Testis (tissue), 3 donors: ENCODE measurements around the gene SYT12. TPM values are rescaled to one million over a fixed set of nuclear protein-coding genes. Genes with fewer than 3 reads are reported as not detected.

Experiments
- DNase-seq: peaks from one replicate; pipeline ENCODE4 v3.0.0-alpha.2; 2019
- H3K27ac ChIP-seq, 2 donors: fragments of 200-600 bp; sonication (generic); one replicate each; pipeline ENCODE4 v1.5.1; 2019
- H3K27me3 ChIP-seq: fragments of 200-600 bp; sonication (generic); one replicate; pipeline ENCODE4 v1.5.1; 2019
- H3K36me3 ChIP-seq: fragments of 200-600 bp; sonication (generic); one replicate; pipeline ENCODE4 v1.5.1; 2017; ENCODE audit warnings: low read depth; ENCODE audit errors: missing control alignments
- H3K4me1 ChIP-seq: fragments of 200-600 bp; sonication (generic); one replicate; pipeline ENCODE4 v1.5.1; 2019
- H3K4me3 ChIP-seq, 2 donors: fragments of 200-600 bp; sonication (generic); one replicate each; pipeline ENCODE4 v1.5.1; 2017 to 2019
- H3K9me3 ChIP-seq: fragments of 200-600 bp; sonication (generic); one replicate; pipeline ENCODE4 v1.5.1; 2017
- POLR2A ChIP-seq: fragments of 450-650 bp; IDR thresholded peaks from one replicate; pipeline ENCODE4 v1.6.1; 2017; ENCODE audit warnings: antibody characterized with exemption, mild to moderate bottlenecking, moderate library complexity
- WGBS, 2 donors: methylation state at CpG; one replicate each; pipeline ENCODE4 v1.1.5; 2018; 5-methylcytosine and 5-hydroxymethylcytosine counted together
- intact Hi-C: fragments of 100-400 bp; cut with DNase I; formaldehyde crosslinking; loops from one replicate; pipeline ENCODE4 v1.15.1; 2023; ENCODE audit warnings: low total_unique reads
- polyA plus RNA-seq: library from polyadenylated mRNA; stranded (reverse); fragments of 350-450 nt; fragmentation: Illumina TruSeq; extraction: RNeasy Lipid Tissue Mini Kit (QIAGEN cat#74804); gene quantifications from one replicate; pipeline ENCODE4 v1.2.3, GENCODE V29; 2014; ENCODE audit warnings: low read depth, low replicate concordance; ENCODE audit not compliant: insufficient read depth
- total RNA-seq, 2 donors: library from RNA; depleted of rRNA; stranded (reverse); fragments of >200 nt; gene quantifications; one replicate each; pipeline ENCODE4 v1.2.3, GENCODE V29; 2016
- TF ChIP-seq, protein P1 (sequence below), 3 experiments: fragments of 450-650 bp in 2 of 3; fragments of 200-600 bp in 1 of 3; sonication (generic) in 1 of 3; IDR thresholded peaks; one replicate each; pipeline ENCODE4 v1.5.1; 2016 to 2019; ENCODE audit warnings: antibody characterized with exemption in 3 of 3, mild to moderate bottlenecking in 2 of 3, moderate library complexity in 1 of 3

SYT12 gene
- total and polyA plus RNA-seq, 3 donors from 2014 or later = 3.4 to 4.2 (median 3.7) TPM

DNA sequence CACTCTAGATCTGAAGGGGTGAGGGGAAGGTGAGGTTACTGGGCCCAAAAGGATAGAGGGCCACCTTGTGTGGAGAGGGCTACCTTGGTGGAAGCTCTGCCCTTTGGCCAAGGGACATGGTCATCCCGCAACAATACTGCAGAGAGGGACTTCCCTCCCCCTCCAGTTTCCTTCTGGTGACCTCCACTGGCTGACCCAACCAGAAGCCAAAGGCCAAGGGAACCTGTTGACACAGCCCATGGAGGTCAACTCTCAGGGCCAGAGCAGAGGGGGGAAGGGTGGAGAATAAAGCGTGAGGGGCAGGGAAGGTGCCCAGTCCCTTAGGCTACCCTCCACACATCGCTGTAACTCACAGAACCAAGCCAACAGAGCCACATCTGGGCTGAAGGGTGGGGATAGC lies 18.7 kb downstream of the SYT12 start:
- Histone ChIP-seq H3K4me3 (no peak overlapping the region), H3K27ac (no peak overlapping the region), H3K27me3 (no peaks in the 10 kb centered on the region), H3K36me3 (no peaks in the 10 kb centered on the region), H3K9me3 (no peaks in the 10 kb centered on the region), H3K4me1 (no peaks in the 10 kb centered on the region)
- DNase-seq = no peak
- WGBS, 2 donors = 72 to 81% methylated on average over 3 of the region's 3 CpGs
- intact Hi-C loops = no loop called here
- no peak for TF ChIP-seq POLR2A
- TF ChIP-seq, protein P1, sequence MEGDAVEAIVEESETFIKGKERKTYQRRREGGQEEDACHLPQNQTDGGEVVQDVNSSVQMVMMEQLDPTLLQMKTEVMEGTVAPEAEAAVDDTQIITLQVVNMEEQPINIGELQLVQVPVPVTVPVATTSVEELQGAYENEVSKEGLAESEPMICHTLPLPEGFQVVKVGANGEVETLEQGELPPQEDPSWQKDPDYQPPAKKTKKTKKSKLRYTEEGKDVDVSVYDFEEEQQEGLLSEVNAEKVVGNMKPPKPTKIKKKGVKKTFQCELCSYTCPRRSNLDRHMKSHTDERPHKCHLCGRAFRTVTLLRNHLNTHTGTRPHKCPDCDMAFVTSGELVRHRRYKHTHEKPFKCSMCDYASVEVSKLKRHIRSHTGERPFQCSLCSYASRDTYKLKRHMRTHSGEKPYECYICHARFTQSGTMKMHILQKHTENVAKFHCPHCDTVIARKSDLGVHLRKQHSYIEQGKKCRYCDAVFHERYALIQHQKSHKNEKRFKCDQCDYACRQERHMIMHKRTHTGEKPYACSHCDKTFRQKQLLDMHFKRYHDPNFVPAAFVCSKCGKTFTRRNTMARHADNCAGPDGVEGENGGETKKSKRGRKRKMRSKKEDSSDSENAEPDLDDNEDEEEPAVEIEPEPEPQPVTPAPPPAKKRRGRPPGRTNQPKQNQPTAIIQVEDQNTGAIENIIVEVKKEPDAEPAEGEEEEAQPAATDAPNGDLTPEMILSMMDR (IDR thresholded peaks at IDR 0.05) = no peak

DNA sequence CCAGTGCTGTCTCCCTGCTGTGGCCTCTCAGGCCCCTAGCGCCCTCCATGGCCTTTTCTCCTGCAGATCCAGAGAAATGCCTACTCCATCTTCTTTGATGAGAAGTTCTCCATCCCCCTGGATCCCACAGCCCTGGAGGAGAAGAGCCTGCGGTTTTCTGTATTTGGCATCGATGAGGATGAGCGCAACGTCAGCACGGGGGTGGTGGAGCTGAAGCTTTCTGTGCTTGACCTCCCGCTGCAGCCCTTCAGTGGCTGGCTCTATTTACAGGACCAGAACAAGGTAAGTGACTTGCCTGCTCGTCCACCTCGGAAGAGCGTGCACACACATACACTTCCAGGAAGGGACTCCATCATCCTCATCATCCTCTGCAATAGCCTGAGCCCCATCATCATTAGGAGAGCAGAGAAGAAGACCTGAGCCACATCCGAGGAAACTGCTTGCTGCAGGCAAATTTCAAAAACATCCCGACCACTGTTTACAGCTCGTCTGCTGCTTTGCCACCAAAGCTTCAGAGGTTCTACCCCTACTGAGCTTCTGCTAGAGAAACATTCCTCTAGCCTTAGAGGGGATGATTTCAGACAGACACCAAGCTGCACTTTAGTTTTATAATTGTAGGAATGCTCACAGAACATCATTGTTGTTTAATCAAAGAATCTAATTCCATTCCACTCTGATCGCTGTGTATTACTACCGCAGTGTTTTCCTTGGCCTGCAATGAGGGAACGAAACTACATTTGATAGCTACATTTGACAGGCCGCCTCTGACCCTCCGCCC lies 20.8 kb downstream of the SYT12 start:
- TF ChIP-seq, protein P1 (IDR thresholded peaks at IDR 0.05) = no peak
- no peak for TF ChIP-seq POLR2A

DNA sequence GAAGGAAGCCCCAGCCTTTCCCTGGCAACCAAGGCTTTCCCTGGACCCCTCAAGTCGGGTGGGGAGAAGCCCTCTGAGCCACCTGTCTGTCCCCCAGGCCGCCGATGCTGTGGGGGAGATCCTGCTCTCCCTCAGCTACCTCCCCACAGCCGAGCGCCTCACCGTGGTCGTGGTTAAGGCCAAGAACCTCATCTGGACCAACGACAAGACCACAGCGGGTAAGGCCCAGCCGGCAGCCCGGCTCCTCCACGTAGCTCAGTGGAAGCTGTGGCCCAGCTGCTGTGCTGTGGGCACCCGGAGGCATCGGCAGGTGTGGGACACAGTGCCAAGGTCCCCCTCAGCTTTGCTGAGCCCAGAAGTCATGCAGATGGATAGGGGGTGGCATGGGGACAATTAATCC lies 21.6 kb downstream of the SYT12 start:
- TF ChIP-seq, protein P1 (IDR thresholded peaks at IDR 0.05) = no peak
- TF ChIP-seq POLR2A = no peak
- Histone ChIP-seq H3K36me3 (no peaks in the 10 kb centered on the region), H3K4me3 (no peak overlapping the region), H3K4me1 (no peaks in the 10 kb centered on the region), H3K27me3 (no peaks in the 10 kb centered on the region), H3K9me3 (no peaks in the 10 kb centered on the region), H3K27ac (no peak overlapping the region)
- 73 to 80% methylated on average over 4 to 13 of the region's 14 CpGs for WGBS, 2 donors
- no peak for DNase-seq
- intact Hi-C loops = no loop called here

More for the DNA sequence above, 20.8 kb downstream of the SYT12 start:
- H3K27me3 ChIP-seq = no peaks in the 10 kb centered on the region
- H3K4me1 ChIP-seq = no peaks in the 10 kb centered on the region
- DNase-seq = no peak
- H3K27ac ChIP-seq = no peak overlapping the region
- H3K4me3 ChIP-seq = no peak overlapping the region
- intact Hi-C loops = no loop called here
- 86% methylated on average over 14 to 18 of the region's 18 CpGs for WGBS, 2 donors
- H3K36me3 ChIP-seq = no peaks in the 10 kb centered on the region
- H3K9me3 ChIP-seq = no peaks in the 10 kb centered on the region

DNA sequence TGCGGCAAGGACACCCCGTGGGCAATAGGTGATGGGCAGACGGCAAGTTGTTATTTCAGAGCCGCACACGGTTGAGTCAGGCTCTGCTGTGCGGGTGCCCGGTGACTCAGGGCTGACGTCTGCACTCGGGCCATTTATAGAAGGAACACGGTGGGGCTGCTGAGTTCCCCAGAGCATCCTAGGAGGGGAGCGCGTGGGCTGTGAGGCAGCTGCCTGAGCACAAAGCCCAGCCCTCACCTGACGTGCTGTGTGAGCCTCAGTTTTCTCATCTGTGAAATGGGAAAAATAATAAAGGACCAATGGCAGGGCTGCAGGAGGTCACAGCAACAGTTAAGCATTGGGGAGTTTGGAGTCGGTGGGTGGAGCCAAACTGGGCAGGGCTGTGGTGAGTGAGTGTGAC lies 22.4 kb downstream of the SYT12 start:
- Histone ChIP-seq H3K27me3 (no peaks in the 10 kb centered on the region), H3K9me3 (no peaks in the 10 kb centered on the region), H3K36me3 (no peaks in the 10 kb centered on the region), H3K4me3 (no peak overlapping the region), H3K4me1 (no peaks in the 10 kb centered on the region), H3K27ac (no peak overlapping the region)
- intact Hi-C loops = no loop called here
- WGBS, 2 donors = 76 to 83% methylated on average over 1 to 8 of the region's 14 CpGs
- TF ChIP-seq, protein P1 (IDR thresholded peaks at IDR 0.05) = no peak
- no peak for TF ChIP-seq POLR2A
- DNase-seq = no peak
